HCT116 (cell line): ENCODE data around the gene AGAP2. TPM values are rescaled to one million over a fixed set of nuclear protein-coding genes. Genes with fewer than 3 reads are reported as not detected.

Experiments
- ATAC-seq: fragments of 200-7000 bp; cut with Tn5 transposase; 2 replicates; pipeline ENCODE4 v1.9.1; 2020; ENCODE audit warnings: mild to moderate bottlenecking, moderate library complexity
- BruUV-seq: library from RNA; stranded (reverse); fragments of 400-500 nt; replicated peaks from 2 replicates; lab custom pipeline; 2021; lab: Mats Ljungman, UMichigan
- CTCF ChIA-PET: fragments of 300-600 bp; sonication (Branson Sonifier 250); formaldehyde crosslinking; loops from one replicate; lab custom pipeline; 2021; ENCODE audit warnings: antibody characterized with exemption; lab: Charles Lee
- POLR2A ChIA-PET: fragments of 300-600, 350-600 bp; sonication (Branson Sonifier 250); formaldehyde crosslinking; loops from one replicate; lab custom pipeline; 2021; ENCODE audit warnings: antibody characterized with exemption; lab: Charles Lee
- RAD21 ChIA-PET, 2 experiments: fragments of 300-600 bp; sonication (Branson Sonifier 250); formaldehyde crosslinking; loops; one replicate each; lab custom pipeline; 2023; ENCODE audit warnings: low total read pairs in 2 of 2; ENCODE audit not compliant: uncharacterized antibody in 2 of 2, unreplicated experiment in 2 of 2, low non-redundant PET in 1 of 2; lab: Charles Lee
- DNase-seq: peaks from one replicate; pipeline ENCODE4 v3.0.0-alpha.2; 2010; ENCODE audit warnings: low read depth, low spot score
- H2AFZ ChIP-seq: fragments of 200-600 bp; shearing (Covaris generic), sonication (generic); 2 replicates; pipeline ENCODE4 v1.6.1; 2017; ENCODE audit warnings: low read depth, mixed run types, mixed read lengths, antibody characterized with exemption, low read length; ENCODE audit not compliant: poor library complexity, severe bottlenecking
- H3K27ac ChIP-seq: 2 replicates; pipeline ENCODE4 v1.5.1; 2012; ENCODE audit warnings: low read depth, low read length
- H3K27me3 ChIP-seq: fragments of 200-600 bp; sonication (generic); 2 replicates; pipeline ENCODE4 v1.6.1; 2016; ENCODE audit warnings: mixed run types, low read length, mixed read lengths; ENCODE audit not compliant: insufficient read depth
- H3K36me3 ChIP-seq, 2 experiments: fragments of 200-500 bp in 1 of 2; fragments of 200-600 bp in 1 of 2; sonication (Bioruptor generic) in 1 of 2; sonication (generic) in 1 of 2; 2 replicates each; pipeline versions ENCODE4 v1.5.1 to v1.6.1; 2014 to 2016; ENCODE audit warnings: low read length in 2 of 2, inconsistent platforms in 1 of 2, mixed read lengths in 1 of 2, mixed run types in 1 of 2; ENCODE audit not compliant: insufficient read depth in 2 of 2, control insufficient read depth in 1 of 2
- H3K4me1 ChIP-seq, 2 experiments: fragments of 200-600 bp in 1 of 2; sonication (generic) in 1 of 2; 2 replicates each; pipeline versions ENCODE4 v1.5.1 to v1.6.1; 2012 to 2017; ENCODE audit warnings: low read length in 2 of 2, inconsistent platforms in 1 of 2, mild to moderate bottlenecking in 1 of 2, mixed read lengths in 1 of 2, mixed run types in 1 of 2, moderate library complexity in 1 of 2; ENCODE audit not compliant: insufficient read depth in 2 of 2, control insufficient read depth in 1 of 2
- H3K4me2 ChIP-seq: fragments of 200-600 bp; sonication (generic); 2 replicates; pipeline ENCODE4 v1.6.1; 2017; ENCODE audit warnings: mixed run types, low read length, mixed read lengths
- H3K4me3 ChIP-seq, 2 experiments: fragments of 200-600 bp in 1 of 2; sonication (generic) in 1 of 2; replicated peaks in 1 of 2; 2 replicates each; pipeline ENCODE4 v1.5.1; 2011 to 2016; ENCODE audit warnings: low read length in 2 of 2, control low read depth in 1 of 2, low read depth in 1 of 2, mild to moderate bottlenecking in 1 of 2, mixed read lengths in 1 of 2, mixed run types in 1 of 2
- H3K79me2 ChIP-seq: fragments of 200-600 bp; sonication (generic); 2 replicates; pipeline ENCODE4 v1.6.1; 2017; ENCODE audit warnings: mild to moderate bottlenecking, mixed run types, low read length, moderate library complexity, mixed read lengths; ENCODE audit not compliant: insufficient read depth
- H3K9ac ChIP-seq: fragments of 200-600 bp; sonication (generic); 2 replicates; pipeline ENCODE4 v1.6.1; 2016; ENCODE audit warnings: low read length, mixed read lengths
- H3K9me2 ChIP-seq: fragments of 200-600 bp; sonication (generic), shearing (Covaris generic); 2 replicates; pipeline ENCODE4 v1.6.1; 2017; ENCODE audit warnings: mixed run types, mild to moderate bottlenecking, moderate library complexity; ENCODE audit not compliant: insufficient read depth
- H3K9me3 ChIP-seq, 2 experiments: fragments of 200-500 bp in 1 of 2; fragments of 200-600 bp in 1 of 2; sonication (Bioruptor generic) in 1 of 2; sonication (generic) in 1 of 2; 2 replicates each; pipeline ENCODE4 v1.6.1; 2014 to 2017; ENCODE audit warnings: low read length in 2 of 2, mixed read lengths in 2 of 2, inconsistent platforms in 1 of 2, low read depth in 1 of 2, mild to moderate bottlenecking in 1 of 2, mixed run types in 1 of 2, moderate library complexity in 1 of 2; ENCODE audit not compliant: control insufficient read depth in 1 of 2, insufficient read depth in 1 of 2
- H4K20me1 ChIP-seq: fragments of 200-600 bp; sonication (generic), shearing (Covaris generic); 2 replicates; pipeline ENCODE4 v1.6.1; 2017; ENCODE audit warnings: mixed run types, mild to moderate bottlenecking, moderate library complexity; ENCODE audit not compliant: insufficient read depth
- CBX3 ChIP-seq: IDR thresholded peaks from 2 replicates; pipeline ENCODE4 v1.6.1; 2012; ENCODE audit warnings: low read depth
- CEBPB ChIP-seq: IDR thresholded peaks from 2 replicates; pipeline ENCODE4 v1.6.1; 2012; ENCODE audit warnings: low read depth
- CTCF ChIP-seq, 3 experiments: fragments of 200-600 bp in 1 of 3; sonication (generic) in 1 of 3; IDR thresholded peaks in 2 of 3; conservative IDR thresholded peaks in 1 of 3; 2 replicates each; pipeline ENCODE4 v1.5.1; 2012 to 2017; ENCODE audit warnings: low read depth in 2 of 3, low read length in 2 of 3, antibody characterized with exemption in 1 of 3, borderline replicate concordance in 1 of 3, control low read depth in 1 of 3, mild to moderate bottlenecking in 1 of 3, mixed read lengths in 1 of 3, mixed run types in 1 of 3, moderate library complexity in 1 of 3; ENCODE audit not compliant: insufficient read depth in 1 of 3
- EGR1 ChIP-seq: IDR thresholded peaks from 2 replicates; pipeline ENCODE4 v1.6.1; 2012; ENCODE audit warnings: low read depth
- ELF1 ChIP-seq: IDR thresholded peaks from 2 replicates; pipeline ENCODE4 v1.6.1; 2012; ENCODE audit warnings: low read depth, borderline replicate concordance
- EZH2 ChIP-seq: fragments of 200-600 bp; sonication (generic); IDR thresholded peaks from 2 replicates; pipeline ENCODE4 v1.6.1; 2017; ENCODE audit warnings: antibody characterized with exemption, mixed run types
- FOSL1 ChIP-seq: IDR thresholded peaks from 2 replicates; pipeline ENCODE4 v1.6.1; 2012; ENCODE audit warnings: low read depth
- JUND ChIP-seq: IDR thresholded peaks from 2 replicates; pipeline ENCODE4 v1.6.1; 2012
- MAX ChIP-seq: IDR thresholded peaks from 2 replicates; pipeline ENCODE4 v1.6.1; 2012
- POLR2A ChIP-seq: IDR thresholded peaks from 2 replicates; pipeline ENCODE4 v1.7.0; 2011; ENCODE audit warnings: borderline replicate concordance; ENCODE audit not compliant: insufficient read depth, insufficient read length; ENCODE audit errors: extremely low read depth
- RAD21 ChIP-seq: IDR thresholded peaks from 2 replicates; pipeline ENCODE4 v1.6.1; 2012; ENCODE audit warnings: low read depth, mild to moderate bottlenecking
- SP1 ChIP-seq: IDR thresholded peaks from 2 replicates; pipeline ENCODE4 v1.6.1; 2012; ENCODE audit warnings: low read depth
- SRF ChIP-seq: IDR thresholded peaks from 2 replicates; pipeline ENCODE4 v1.6.1; 2012; ENCODE audit warnings: low read depth
- TCF7L2 ChIP-seq: IDR thresholded peaks from 2 replicates; pipeline ENCODE4 v1.7.0; 2011; ENCODE audit warnings: borderline replicate concordance, inconsistent platforms; ENCODE audit not compliant: insufficient read depth, insufficient read length; ENCODE audit errors: extremely low read depth
- YY1 ChIP-seq: IDR thresholded peaks from 2 replicates; pipeline ENCODE4 v1.6.1; 2011; ENCODE audit warnings: low read length, low read depth, moderate library complexity, mild to moderate bottlenecking; ENCODE audit not compliant: insufficient replicate concordance; ENCODE audit errors: extremely low read depth
- ZBTB33 ChIP-seq: IDR thresholded peaks from 2 replicates; pipeline ENCODE4 v1.6.1; 2011; ENCODE audit warnings: mild to moderate bottlenecking, low read length, moderate library complexity; ENCODE audit not compliant: insufficient replicate concordance; ENCODE audit errors: extremely low read depth
- ZFX ChIP-seq: fragments of 450-650 bp; IDR thresholded peaks from 2 replicates; pipeline ENCODE4 v1.6.1; 2017
- intact Hi-C: fragments of 100-400 bp; cut with micrococcal nuclease; formaldehyde crosslinking; loops from 2 replicates; pipeline ENCODE4 v1.10.0; 2022
- total RNA-seq: library from RNA; stranded (reverse); gene quantifications from one replicate; pipeline ENCODE4 v1.2.1, GENCODE V29; 2021; ENCODE audit not compliant: unreplicated experiment

The AGAP2 gene
- total RNA-seq, 1 experiment from 2014 or later, result 15.8 TPM

GRCh38 chr12:57735198-57735855 lies 3.2 kb downstream of the AGAP2 start:
- H3K36me3 ChIP-seq, result peaks cover 0 to 11% of the 10 kb centered on the region in 2 experiments; a peak in 3 of 4 replicates
- H2AFZ ChIP-seq, result no peak overlapping the region
- ChIA-PET POLR2A (no interaction called here), CTCF (no interaction called here), RAD21 (no interaction called here)
- H3K27ac ChIP-seq, result no peak overlapping the region
- H3K27me3 ChIP-seq, result no peaks in the 10 kb centered on the region
- no peak overlapping the region for H3K9ac ChIP-seq
- H3K4me2 ChIP-seq, result no peak overlapping the region
- ATAC-seq (no peak), DNase-seq (no peak)
- no peak overlapping the region for H3K4me3 ChIP-seq
- no TSS peak for BruUV-seq
- H4K20me1 ChIP-seq, result no peaks in the 10 kb centered on the region
- no peaks in the 10 kb centered on the region for H3K9me2 ChIP-seq
- TF ChIP-seq JUND, result no peak
- no peak for TF ChIP-seq SP1
- TF ChIP-seq CEBPB, result no peak
- no peak for TF ChIP-seq MAX
- no peak for TF ChIP-seq RAD21
- no peaks in the 10 kb centered on the region for H3K9me3 ChIP-seq
- intact Hi-C loops, result no loop called here
- no peaks in the 10 kb centered on the region for H3K4me1 ChIP-seq
- no peaks in the 10 kb centered on the region for H3K79me2 ChIP-seq

GRCh38 chr12:57734591-57734990 lies 4.0 kb downstream of the AGAP2 start:
- no peak overlapping the region for H3K9ac ChIP-seq
- ChIA-PET POLR2A (no interaction called here), CTCF (no interaction called here), RAD21 (no interaction called here)
- no peak overlapping the region for H2AFZ ChIP-seq
- H3K9me3 ChIP-seq, result no peaks in the 10 kb centered on the region
- BruUV-seq, result no TSS peak
- DNase-seq (no peak), ATAC-seq (no peak)
- no peaks in the 10 kb centered on the region for H3K4me1 ChIP-seq
- no peaks in the 10 kb centered on the region for H3K27me3 ChIP-seq
- intact Hi-C loops, result no loop called here
- H3K79me2 ChIP-seq, result no peaks in the 10 kb centered on the region
- H3K27ac ChIP-seq, result no peak overlapping the region
- H3K4me3 ChIP-seq, result no peak overlapping the region
- H4K20me1 ChIP-seq, result no peaks in the 10 kb centered on the region
- H3K9me2 ChIP-seq, result no peaks in the 10 kb centered on the region
- peaks cover 0 to 15% of the 10 kb centered on the region in 2 experiments; a peak in 3 of 4 replicates for H3K36me3 ChIP-seq
- H3K4me2 ChIP-seq, result no peak overlapping the region
- TF ChIP-seq CBX3, result no peak
- no peak for TF ChIP-seq CEBPB
- TF ChIP-seq MAX, result no peak
- no peak for TF ChIP-seq RAD21
- TF ChIP-seq YY1, result no peak
- no peak for TF ChIP-seq EZH2
- TF ChIP-seq JUND, result no peak
- no peak for TF ChIP-seq TCF7L2
- TF ChIP-seq FOSL1, result no peak
- no peak for TF ChIP-seq ZBTB33
- TF ChIP-seq CTCF (IDR thresholded peaks at IDR 0.05 in 2 of 3, conservative IDR thresholded peaks at IDR 0.05 in 1 of 3; ENCODE audit: borderline replicate concordance in 1 of 3, insufficient read depth in 1 of 3, low read depth in 2 of 3, low read length in 2 of 3), result no peak
- TF ChIP-seq ELF1, result no peak
- TF ChIP-seq SRF, result no peak
- no peak for TF ChIP-seq POLR2A
- TF ChIP-seq ZFX, result no peak
- TF ChIP-seq SP1, result no peak
- TF ChIP-seq EGR1, result no peak
